ENCODE results near the gene DNLZ.
"Not testable (repeated sequence)": the region's sequence is repeated elsewhere in the genome, so short reads cannot be mapped to it uniquely, and the experiment has no call there.

Gene DNLZ

DNA sequence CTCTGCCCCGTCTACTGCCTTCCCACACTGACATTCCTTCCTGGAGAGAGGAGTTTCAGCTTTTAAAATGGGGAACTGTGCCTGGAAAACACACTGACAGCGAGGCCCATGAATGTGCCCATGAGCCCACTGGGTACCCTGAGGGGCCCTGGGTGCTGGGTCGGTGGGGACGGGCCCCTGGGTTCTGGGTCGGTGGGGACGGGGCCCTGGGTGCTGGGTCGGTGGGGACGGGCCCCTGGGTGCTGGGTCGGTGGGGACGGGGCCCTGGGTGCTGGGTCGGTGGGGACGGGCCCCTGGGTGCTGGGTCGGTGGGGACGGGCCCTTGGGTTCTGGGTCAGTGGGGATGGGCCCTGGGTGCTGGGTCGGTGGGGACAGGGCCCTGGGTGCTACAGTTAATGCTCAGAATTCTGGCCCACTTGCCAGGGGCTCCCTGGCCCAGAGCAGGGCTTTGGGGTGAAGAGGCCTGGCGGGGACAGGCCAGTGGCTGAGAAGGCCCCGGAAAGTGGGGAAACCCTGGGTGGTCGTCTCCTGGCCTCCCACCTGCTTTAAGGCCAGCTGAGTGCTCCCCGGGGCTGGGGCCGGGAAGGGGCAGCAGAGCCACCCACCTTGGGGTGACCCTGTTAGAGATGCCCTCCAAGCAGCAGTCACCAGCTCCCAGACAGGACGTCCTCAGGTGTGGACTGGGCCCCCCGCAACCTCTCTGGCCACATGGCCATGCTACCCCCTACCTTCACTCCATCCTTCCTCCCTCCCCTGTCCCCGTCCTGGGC lies 33.7 kb downstream of the DNLZ start:
- DNase-seq: no peak

DNA sequence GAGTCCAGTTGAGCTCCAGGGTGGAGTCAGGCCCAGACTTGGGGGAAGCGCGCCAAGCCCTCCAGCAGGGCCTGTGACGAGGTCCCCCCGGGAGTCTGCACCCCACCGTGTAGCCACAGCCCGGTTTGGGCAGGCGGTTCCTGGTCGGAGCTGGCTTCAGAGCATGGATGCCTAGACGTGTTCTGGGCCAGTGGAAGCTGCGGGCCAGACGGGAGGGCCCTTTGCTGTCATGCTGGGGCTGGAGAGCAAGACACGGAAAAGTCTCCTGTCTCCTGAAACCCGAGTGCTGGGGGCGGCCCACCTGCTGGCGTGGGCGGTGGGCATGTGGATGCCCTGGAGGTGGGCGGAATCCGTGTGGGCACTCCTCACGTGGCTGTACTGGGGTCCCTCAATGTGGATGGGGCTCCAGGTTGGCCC lies 34.3 kb downstream of the DNLZ start:
- DNase-seq: no peak

GRCh38 chr9:136328622-136329041 lies 34.9 kb downstream of the DNLZ start:
- DNase-seq: no peak

DNA sequence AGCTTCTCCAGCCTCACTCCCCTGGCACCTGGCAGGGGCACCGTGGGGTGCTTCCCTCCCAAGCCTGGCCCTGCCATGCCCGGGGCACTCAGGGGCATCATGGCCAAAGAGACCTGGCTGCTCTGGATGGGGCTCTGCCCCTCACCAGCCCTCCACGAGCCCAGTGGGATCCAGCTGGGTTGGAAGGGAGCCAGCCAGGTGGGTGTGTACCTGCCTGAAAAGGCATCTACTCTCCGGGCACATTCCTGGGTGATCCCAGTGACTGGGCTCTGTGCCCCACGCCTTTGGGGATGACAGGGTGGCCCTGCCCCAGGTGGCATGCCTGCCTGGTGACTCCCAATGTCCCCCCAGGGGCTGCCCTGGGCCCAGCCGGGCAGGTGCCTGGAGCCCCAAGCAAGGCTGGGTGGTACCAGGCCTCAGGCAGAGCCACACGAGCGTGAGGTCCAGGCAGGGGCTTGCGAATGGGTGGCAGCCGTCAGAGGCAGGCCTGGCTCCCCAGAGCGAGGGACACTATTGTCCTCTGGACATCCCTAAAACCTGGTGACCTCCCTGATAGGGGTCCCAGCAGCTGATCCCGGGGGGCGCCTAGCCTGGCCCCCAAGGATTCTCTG lies 35.4 kb downstream of the DNLZ start:
- no peak for DNase-seq

GRCh38 chr9:136327304-136327974 lies 36.1 kb downstream of the DNLZ start, which contains the start of gene GPSM1:
Gene GPSM1, plus strand, starts transcription at chr9:136327539. Its CDS starts 157 bp downstream, at chr9:136327696.
- DNase-seq: no peak

DNA sequence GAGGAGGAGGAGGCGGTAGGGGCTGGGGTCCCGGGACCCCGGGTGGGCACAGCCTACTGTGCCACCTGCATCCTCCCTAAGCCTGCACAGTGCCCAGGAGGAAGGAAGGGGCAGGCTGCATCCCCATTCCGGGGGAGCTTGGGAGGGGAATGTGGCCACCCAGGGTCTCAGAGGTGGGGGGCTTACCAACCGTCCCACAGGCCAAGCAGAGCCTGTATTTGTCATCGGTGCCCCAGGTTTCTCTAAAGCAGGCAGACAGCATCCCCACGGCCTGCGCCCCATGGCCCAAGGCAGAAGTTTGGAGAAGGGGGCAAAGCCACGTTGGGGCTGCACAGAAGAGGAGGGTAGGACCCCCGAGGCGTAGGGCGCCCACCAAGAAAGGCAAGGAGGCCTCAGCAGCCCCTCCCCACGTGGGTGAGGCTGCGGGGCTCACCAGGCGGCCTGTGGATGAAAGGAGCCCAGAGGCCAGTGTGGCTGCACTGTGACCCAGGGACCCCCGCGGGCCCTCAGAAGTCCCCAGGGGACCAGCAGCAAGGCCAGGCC lies 36.7 kb downstream of the DNLZ start:
- no peak for DNase-seq

DNA sequence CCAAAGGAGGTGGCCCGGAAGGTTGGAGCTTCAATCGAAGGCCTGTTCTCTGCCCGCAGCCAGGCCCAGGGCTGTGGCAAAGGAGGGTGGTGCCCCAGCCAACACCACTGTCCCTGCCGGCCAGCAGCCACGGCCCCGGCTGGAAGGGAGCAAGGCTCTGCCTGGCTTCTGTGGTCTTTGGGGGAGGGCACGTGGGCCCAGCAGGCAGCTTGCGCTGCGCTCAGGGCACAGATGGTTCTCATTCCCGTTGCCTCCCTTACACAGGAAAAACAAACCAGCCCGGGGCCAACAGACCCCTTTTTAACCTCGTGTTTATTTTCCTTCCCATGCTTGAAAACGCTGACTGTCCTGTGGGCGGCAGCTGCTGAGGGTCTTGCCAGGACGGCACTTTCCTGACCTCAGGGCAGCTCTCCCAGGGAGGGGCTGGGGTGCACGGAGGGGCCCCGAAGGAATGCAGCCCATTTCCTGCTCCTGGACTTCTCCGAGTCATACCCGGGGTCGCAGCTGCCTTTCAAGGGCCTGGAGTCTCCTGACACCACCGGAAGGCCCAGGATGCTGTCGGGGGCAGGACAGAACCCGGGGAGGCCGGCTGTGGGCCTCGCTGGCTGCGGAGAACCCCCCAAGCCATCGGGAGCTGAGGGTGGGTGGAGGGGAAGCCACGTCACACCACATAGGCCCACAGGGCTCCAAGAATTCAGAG lies 37.3 kb downstream of the DNLZ start:
- no peak for DNase-seq

DNA sequence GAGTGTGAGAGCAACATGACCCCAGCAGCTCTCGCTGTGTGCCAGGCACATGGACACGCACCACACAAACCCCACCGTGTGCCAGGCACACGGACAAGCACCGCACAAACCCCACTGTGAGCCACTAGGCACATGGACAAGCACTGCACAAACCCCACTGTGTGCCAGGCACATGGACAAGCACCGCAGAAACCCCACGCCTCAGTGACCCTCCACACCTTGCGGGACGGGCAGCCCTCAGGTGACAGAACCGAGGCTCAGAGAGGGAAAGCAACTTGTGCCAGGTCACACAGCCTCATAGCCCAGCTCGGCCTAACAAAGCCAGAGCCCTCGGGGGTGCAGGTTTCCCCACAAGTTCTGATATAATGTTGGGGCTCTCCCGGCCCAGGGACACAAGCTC lies 38.2 kb downstream of the DNLZ start:
- no peak for DNase-seq

GRCh38 chr9:136324501-136325300 lies 38.8 kb downstream of the DNLZ start:
- no peak for DNase-seq

- DNase-seq: no peak
These were observed 40.2 kb downstream of the DNLZ start for GRCh38 chr9:136323371-136323789.

GRCh38 chr9:136322756-136323330 lies 40.7 kb downstream of the DNLZ start:
- DNase-seq: no peak

DNA sequence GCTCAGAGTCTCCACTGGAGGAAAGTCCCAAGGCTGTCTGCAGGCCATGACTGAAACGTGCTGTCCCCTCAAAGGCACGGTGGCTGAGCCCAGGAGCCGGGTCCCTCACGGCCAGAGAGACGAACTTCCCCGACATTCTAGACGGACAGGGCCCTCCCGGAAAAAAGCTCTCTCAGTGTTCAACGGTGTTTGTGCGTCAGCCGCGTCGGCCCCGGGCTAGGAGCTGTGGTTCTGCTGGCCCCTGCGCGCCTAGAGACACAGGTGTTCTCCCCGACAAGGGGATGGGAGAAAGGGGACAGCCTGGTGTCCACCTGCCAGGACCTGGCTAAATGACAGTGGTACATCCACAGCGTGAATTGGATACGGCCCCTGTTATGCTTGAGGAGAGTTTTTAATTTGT lies 42.0 kb downstream of the DNLZ start:
- no peak for DNase-seq

DNA sequence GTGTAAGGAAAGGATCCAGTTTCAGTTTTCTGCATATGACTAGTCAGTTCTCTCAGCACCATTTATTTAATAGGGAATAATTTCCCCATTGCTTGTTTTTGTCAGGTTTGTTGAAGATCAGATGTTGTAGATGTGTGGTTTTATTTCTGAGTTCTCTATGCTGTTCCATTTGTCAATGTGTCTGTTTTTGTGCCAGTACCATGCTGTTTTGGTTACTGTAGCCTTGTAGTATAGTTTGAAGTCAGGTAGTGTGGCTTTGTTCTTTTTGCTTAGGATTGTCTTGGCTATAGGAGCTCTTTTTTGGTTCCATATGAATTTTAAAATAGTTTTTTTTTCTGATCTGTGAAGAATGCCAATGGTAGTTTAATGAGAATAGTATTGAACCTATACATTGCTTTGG lies 42.6 kb downstream of the DNLZ start:
- DNase-seq: not testable (repeated sequence)

DNA sequence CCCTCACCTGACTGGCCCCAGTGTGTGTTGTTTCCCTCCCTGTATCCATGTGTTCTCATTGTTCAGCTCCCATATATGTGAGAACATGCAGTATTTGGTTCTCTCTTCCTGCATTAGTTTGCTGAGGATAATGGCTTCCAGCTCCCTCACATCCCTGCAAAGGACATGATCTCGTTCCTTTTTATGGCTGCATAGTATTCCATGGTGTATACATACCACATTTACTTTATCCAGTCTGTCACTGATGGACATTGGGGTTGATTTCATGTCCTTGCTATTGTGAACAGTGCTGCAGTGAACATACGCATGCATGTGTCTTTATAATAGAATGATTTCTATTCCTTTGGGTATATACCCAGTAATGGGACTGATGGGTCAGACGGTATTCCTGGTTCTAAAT lies 43.6 kb downstream of the DNLZ start:
- DNase-seq: not testable (repeated sequence)

DNA sequence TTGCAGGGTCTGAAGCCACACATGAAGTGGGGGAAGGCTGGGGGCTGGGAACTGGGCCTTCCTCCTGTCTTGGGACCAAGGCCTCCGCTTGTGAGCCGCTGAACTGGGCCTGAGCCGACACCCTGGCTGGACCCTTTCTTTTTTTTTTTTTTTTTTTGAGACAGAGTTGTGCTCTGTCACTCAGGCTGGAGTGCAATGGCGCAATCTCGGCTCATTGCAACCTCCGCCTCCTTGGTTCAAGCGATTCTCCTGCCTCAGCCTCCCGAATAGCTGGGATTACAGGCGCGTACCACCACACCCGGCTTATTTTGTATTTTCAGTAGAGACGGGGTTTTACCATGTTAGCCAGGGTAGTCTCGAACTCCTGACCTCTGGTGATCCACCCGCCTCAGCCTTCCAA lies 44.3 kb downstream of the DNLZ start:
- DNase-seq: not testable (repeated sequence)

DNA sequence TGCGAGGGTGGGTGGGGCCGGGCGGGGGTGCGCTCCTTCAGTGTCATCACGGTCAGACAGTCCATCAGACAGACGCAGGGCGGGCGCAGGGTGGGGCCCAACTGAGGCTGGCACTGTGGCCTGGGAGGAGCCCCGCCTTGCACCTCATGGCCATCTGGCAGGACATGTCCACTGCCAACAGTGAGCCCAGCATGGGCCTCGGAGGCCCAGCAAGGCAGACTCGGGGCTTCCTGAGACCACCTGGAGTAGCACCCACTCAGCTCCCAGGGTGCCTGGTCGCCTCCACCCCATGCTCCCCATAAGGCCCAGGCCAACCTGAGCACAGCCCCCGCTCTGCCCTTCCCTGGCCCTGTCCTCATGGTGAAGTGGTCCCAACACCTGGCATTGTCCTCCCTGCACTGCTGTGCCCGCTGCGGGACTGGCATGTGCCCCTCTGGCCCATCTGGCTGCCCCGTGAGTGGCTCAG lies 44.7 kb downstream of the DNLZ start:
- no peak for DNase-seq

GRCh38 chr9:136318111-136318775 lies 45.3 kb downstream of the DNLZ start:
- DNase-seq: no peak

GRCh38 chr9:136317695-136318094 lies 45.8 kb downstream of the DNLZ start:
- no peak for DNase-seq

- DNase-seq: no peak
These were observed 46.5 kb downstream of the DNLZ start for GRCh38 chr9:136316896-136317676.

- DNase-seq: no peak
These were observed 47.2 kb downstream of the DNLZ start for GRCh38 chr9:136316271-136316751.
